NCI-H187 treated with DMSO at 0.1 percent for 48 hours (cell line): ENCODE results near the gene CYP3A5.
A peak's percentile ranks its signal among the peaks of the same experiment; 100 is the strongest.
"Not testable (repeated sequence)": the region's sequence is repeated elsewhere in the genome, so short reads cannot be mapped to it uniquely, and the experiment has no call there.

Experiments
- DNase-seq: peaks from one replicate; lab custom pipeline; 2025; lab: John Stamatoyannopoulos, UW

The CYP3A5 gene

GRCh38 chr7:99679400-99680191 is at the start of gene CYP3A5:
CYP3A5 (minus strand) TSS chr7:99679996; CDS start chr7:99679896, 100 bp downstream.
- no peak for DNase-seq

DNA sequence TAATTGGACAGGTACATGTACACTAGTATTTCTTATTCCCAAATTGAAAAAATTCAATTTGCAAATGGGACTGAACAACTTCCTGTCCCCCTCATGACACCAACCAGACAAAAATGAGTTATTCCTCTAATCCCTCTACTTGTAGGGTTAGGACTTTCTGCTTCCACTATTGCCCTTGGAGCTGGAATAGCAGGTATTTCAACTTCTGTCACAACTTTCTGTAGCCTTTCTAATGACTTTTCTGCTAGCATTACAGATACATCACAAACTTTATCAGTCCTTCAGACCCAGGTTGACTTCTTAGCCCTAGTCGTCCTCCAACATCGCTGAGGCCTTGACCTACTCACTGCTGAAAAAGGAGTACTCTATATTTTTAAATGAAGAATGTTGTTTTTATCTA is 48.8 kb upstream of the CYP3A5 start:
- no peak for DNase-seq

- not testable (repeated sequence) for DNase-seq
Observed at GRCh38 chr7:99723201-99723600, 43.4 kb upstream of the CYP3A5 start.

DNA sequence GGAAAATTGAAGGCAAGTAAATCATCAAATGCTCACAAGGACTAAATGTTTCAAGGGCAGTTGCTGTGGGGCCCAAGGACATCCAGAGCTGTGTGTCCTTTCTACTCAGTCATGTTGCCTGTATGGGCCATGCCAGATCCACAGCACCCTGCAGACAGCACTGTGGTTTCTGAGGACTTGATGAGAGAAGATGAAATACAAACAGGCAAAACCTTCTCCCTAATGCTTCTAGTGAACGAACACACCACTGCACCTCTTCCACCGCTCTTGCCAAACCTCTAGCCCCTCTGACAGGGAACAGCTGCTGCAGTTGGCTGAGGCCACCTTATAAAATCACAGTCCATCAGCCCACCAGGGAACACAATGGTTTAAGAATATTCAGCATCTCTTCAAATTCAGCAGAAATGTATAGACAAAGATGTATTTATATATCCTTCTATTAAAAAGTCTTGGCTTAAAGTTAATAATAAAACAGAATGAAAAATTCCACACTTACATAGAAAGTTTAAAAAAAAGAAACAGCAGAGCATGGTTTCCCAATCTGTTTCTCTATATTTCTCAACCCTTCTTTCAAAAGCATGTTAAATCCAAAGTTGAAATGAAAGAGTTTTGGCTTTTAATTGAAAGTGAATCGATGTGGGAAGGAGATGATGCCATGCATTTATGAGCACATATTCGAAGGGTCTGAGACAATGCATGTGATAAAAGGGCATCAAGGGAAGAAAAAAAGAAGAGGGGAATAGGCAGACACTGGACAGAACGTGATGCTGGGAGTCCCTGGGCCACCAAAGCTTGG is 41.2 kb upstream of the CYP3A5 start:
- no peak for DNase-seq

GRCh38 chr7:99719996-99720769 is 40.4 kb upstream of the CYP3A5 start:
- DNase-seq = no peak

DNA sequence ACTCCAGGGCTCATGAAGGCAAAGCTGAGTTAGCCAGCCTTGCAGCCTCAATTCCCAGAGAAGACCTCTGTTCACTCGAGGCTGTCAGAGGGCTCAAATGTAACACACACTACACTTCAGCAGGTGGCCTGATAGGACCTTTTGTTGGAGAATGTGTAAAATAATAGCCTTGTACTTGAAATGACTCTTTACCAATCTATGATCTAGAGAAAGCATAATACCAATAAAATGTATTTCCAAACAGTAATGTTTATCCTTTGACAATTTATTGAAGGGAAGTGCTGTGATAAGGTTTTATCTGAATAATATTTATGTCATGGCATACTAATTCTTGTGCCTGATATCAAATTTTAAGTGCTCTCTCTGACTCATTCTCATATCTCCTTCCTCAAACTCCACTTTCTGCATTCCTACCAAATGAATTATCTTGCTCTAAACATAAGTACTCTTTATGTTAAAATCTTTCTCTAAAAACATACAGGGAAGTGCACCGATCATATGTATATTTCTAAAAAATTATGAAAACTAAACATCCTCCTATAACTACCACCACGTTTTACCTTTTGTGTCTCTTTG is 34.3 kb upstream of the CYP3A5 start:
- no peak for DNase-seq

DNA sequence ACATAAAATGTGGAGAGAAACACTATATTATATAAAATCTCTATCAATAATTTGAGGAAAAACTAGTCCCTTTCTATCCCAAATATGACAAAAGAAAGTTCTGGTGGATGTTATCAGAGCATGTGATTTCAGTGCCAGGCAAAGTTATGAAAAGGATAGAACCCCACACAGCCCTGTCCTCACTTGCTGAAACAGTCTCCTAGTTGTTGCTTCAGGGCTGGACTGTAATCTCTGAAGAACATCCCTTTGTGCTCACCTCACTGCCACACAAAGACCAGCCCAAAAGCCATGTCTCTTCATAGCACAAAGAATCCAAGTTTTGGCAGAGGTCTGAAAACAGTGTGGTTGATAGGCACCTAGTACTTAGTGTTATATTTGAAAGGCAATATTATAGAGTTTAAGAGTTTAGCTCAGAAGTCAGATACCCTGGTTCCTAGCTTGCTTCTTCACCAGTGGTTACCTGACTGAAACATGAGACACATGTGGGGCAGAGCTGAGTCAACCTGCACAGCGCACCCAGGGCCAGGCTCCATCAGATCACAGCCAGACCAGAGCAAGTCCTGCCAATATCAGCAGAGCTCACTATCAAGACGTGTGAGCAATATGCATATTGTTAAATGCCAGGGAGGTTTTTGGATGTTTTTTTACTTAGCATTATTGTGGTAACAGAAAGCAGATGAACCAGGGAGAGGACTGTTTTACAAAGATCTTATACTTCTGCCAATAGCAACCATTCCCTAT is 30.2 kb upstream of the CYP3A5 start:
- DNase-seq = no peak

GRCh38 chr7:99709260-99709659 is 29.5 kb upstream of the CYP3A5 start:
- no peak for DNase-seq

GRCh38 chr7:99707096-99707495 is 27.3 kb upstream of the CYP3A5 start:
- DNase-seq = no peak

DNA sequence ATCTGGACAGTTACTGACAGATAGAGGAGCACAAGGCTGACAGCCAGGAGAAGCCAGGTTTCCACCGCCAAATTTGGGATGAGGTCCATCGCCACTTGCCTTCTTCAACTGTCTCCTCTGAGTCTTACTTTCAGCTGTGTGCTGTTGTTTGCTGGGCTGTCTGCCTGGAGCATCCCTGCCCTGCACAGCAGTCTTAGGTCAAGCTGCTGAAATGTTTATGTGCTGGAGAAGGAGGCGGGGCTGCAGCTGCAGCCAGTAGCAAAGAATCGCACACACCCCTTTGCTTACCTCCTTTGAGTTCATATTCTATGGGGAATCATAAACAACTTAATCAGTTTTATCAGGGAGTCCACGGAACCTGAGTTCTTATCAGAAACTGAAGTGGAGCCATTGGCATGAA is 20.1 kb upstream of the CYP3A5 start:
- DNase-seq = no peak

GRCh38 chr7:99698867-99699730 is 19.3 kb upstream of the CYP3A5 start:
- not testable (repeated sequence) for DNase-seq

GRCh38 chr7:99694912-99695304 is 15.1 kb upstream of the CYP3A5 start:
- DNase-seq = no peak

DNA sequence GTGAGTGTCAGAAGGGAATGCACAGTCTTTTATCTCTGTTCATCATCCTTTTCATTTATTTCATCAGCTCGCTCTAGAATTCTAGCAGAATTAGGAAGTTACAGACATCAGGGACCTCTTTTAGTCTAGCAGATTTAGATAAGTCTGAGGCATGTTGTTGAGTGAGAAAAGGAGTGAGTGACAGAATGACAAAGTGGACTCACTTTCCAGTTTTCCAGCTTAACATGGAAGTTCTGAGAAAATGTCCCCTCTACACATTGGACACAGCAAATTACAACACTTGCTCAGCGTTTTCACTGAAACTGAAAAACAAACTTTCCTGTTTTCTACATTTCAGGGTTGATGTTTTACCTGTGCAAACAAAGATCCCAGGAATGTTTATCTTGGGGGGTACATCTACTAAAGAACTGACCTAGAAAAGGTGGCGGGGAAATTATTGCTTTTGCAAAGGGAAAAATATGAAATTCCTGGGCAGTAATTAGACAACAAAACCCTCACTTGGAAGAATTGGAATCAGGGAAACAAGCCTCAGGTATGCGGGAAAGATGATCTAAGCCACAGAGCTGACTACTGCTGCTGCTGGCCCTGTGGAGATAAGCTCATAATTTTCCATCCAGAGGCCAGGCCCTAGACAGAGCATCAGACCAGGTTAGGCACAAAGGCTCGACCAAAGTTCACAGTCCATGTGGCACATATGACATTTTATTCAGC is 14.6 kb upstream of the CYP3A5 start:
- no peak for DNase-seq

DNA sequence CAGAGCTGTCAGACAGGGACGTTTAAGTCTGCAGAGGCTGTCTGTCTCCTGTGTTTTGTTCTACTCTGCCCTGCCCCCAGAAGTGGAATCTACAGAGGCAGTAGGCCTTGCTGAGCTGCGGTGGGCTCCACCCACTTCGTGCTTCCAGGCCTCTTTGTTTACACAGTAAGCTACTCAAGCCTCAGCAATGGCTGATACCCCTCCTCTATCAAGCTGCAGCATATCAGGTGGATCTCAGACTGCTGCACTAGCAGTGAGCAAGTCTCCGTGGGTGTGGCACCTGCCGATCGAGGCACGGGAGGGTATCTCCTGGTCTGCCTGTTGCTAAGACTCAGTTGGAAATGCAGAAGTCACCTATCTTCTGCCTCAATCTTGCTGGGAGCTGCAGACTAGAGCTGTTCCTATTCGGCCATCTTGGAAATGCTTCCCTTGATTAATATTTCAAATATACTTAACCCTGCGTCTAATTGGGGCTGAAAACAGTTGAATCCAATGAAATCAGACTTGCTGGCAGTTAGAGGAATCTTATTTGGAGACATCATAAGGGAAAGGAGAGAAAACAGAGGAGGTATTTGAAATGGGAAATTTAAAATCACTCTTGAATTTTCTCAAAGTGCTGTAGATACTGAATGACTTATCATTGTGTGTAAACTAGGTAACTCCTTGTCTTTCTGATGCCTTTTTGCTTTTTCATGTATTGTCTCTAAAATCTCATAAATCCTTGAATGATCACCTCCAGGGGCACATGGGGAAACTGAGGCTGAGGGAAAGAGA is 13.8 kb upstream of the CYP3A5 start:
- peak; percentile 79 for DNase-seq

- DNase-seq = no peak
Observed at GRCh38 chr7:99693100-99693426, 13.3 kb upstream of the CYP3A5 start.

GRCh38 chr7:99692563-99692962 is 12.8 kb upstream of the CYP3A5 start:
- DNase-seq = not testable (repeated sequence)

DNA sequence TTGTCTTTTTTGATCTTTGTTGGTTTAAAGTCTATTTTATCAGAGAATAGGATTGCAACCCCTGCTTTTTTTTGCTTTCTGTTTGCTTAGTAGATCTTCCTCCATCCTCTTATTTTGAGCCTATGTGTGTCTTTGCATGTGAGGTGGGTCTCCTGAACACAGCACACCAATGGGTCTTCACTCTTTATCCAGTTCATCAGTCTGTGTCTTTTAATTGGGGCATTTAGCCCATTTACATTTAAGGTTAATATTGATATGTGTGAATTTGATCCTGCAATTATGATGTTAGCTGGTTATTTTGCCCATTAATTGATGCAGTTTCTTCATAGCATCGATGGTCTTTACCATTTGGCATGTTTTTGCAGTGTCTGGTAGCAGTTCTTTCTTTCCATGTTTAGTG is 11.9 kb upstream of the CYP3A5 start:
- not testable (repeated sequence) for DNase-seq

- DNase-seq = not testable (repeated sequence)
Observed at GRCh38 chr7:99690918-99691317, 11.1 kb upstream of the CYP3A5 start.
